ENCODE measurements around the gene WDR62.

DNA sequence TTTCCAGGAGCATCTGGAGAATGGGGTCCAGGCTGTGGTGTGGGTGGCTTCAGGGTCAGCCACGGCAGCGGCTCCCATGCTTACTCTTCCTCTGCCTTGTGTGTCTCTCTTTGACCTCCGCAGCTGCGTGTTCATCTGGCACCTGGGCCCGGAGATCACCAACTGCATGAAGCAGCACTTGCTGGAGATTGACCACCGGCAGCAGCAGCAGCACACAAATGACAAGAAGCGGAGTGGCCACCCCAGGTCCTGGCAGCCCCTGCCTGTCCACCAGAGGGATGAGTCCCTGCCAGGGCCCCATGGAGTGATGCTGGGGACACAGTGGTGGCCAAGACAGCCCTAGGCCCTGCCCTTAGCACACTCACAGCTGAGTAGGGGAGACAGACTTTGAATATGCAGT lies 37.9 kb downstream of the WDR62 start:
- no peak for TF ChIP-seq POLR2A (IDR thresholded peaks at IDR 0.05)
- TF ChIP-seq, protein P1, sequence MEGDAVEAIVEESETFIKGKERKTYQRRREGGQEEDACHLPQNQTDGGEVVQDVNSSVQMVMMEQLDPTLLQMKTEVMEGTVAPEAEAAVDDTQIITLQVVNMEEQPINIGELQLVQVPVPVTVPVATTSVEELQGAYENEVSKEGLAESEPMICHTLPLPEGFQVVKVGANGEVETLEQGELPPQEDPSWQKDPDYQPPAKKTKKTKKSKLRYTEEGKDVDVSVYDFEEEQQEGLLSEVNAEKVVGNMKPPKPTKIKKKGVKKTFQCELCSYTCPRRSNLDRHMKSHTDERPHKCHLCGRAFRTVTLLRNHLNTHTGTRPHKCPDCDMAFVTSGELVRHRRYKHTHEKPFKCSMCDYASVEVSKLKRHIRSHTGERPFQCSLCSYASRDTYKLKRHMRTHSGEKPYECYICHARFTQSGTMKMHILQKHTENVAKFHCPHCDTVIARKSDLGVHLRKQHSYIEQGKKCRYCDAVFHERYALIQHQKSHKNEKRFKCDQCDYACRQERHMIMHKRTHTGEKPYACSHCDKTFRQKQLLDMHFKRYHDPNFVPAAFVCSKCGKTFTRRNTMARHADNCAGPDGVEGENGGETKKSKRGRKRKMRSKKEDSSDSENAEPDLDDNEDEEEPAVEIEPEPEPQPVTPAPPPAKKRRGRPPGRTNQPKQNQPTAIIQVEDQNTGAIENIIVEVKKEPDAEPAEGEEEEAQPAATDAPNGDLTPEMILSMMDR (IDR thresholded peaks at IDR 0.05), result no peak
